ENCODE data around the gene ADH5. TPM values are rescaled to one million over a fixed set of nuclear protein-coding genes. Genes with fewer than 3 reads are reported as not detected.
"Not testable (repeated sequence)": the region's sequence is repeated elsewhere in the genome, so short reads cannot be mapped to it uniquely, and the experiment has no call there.

Gene ADH5
- total and polyA plus RNA-seq, 2 donors from 2014 or later = 139 to 270 TPM

DNA sequence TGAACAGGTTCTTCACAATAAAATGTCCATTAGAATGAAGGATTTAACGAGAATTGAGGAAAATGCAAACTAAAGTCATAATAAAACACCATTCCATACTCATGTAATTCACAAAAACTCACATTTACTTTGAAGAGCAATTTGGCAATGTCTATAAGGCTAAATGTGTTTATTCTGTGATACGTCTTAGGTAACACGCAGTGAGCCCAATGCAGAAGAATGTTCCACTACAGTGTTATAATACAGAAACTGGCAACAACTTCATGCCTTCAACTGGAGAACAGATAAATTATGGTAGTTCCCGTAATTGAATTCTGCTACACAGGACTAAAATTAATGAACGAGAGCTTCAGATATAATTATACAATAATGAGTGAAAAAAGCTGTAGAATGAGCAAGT is 17.4 kb downstream of the ADH5 start:
- H3K27ac ChIP-seq (ENCODE audit: low read depth in 2 of 2, low read length in 2 of 2) = no peak overlapping the region
- TF ChIP-seq, protein P1, sequence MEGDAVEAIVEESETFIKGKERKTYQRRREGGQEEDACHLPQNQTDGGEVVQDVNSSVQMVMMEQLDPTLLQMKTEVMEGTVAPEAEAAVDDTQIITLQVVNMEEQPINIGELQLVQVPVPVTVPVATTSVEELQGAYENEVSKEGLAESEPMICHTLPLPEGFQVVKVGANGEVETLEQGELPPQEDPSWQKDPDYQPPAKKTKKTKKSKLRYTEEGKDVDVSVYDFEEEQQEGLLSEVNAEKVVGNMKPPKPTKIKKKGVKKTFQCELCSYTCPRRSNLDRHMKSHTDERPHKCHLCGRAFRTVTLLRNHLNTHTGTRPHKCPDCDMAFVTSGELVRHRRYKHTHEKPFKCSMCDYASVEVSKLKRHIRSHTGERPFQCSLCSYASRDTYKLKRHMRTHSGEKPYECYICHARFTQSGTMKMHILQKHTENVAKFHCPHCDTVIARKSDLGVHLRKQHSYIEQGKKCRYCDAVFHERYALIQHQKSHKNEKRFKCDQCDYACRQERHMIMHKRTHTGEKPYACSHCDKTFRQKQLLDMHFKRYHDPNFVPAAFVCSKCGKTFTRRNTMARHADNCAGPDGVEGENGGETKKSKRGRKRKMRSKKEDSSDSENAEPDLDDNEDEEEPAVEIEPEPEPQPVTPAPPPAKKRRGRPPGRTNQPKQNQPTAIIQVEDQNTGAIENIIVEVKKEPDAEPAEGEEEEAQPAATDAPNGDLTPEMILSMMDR (IDR thresholded peaks at IDR 0.05; ENCODE audit: borderline replicate concordance, extremely low read depth, insufficient read depth) = no peak
- intact Hi-C loops (cut with DNase I) = no loop called here
- FAIRE-seq (no peak), DNase-seq (no peak)
- no peaks in the 10 kb centered on the region for H3K27me3 ChIP-seq (ENCODE audit: control insufficient read depth, insufficient read depth, low read length)
- H3K4me3 ChIP-seq (ENCODE audit: low read length in 3 of 3) = no peak overlapping the region
- peaks cover 8 to 36% (median 26%) of the 10 kb centered on the region in 3 donors for H3K36me3 ChIP-seq (ENCODE audit: control insufficient read depth in 2 of 3, insufficient read depth in 3 of 3, low read length in 3 of 3)
- H3K4me1 ChIP-seq (ENCODE audit: control insufficient read depth in 2 of 3, insufficient read depth in 2 of 3, low read depth in 1 of 3, low read length in 3 of 3) = no peaks in the 10 kb centered on the region
- no peaks in the 10 kb centered on the region for H3K9me3 ChIP-seq (ENCODE audit: control insufficient read depth in 2 of 3, insufficient read depth in 1 of 3, low read length in 3 of 3)
- H3K9ac ChIP-seq (ENCODE audit: low read length in 3 of 3) = no peak overlapping the region

DNA sequence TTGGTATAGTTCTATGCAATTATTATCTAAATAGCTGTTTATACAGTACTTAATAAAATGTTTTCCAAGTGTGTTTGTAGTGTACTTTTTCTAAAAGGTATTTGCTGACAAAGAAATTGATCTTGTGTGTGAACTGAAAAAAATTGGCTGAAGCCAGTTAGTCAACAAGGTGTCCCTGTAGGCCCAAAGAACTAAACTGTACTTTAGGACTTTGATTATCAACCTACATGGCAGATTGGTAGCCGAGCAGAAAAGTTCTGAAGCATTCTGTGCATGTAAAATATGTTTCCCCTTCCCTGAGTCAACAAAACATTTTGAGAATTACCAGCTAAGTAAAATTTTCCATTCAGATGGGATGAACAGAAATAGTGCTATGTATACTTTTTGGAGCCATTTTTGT is 21.0 kb downstream of the ADH5 start:
- Histone ChIP-seq H3K36me3 (ENCODE audit: control insufficient read depth in 2 of 3, insufficient read depth in 3 of 3, low read length in 3 of 3) (peaks cover 2 to 12% (median 9%) of the 10 kb centered on the region in 3 donors), H3K4me3 (ENCODE audit: low read length in 3 of 3) (no peak overlapping the region), H3K27ac (ENCODE audit: low read depth in 2 of 2, low read length in 2 of 2) (no peak overlapping the region), H3K4me1 (ENCODE audit: control insufficient read depth in 2 of 3, insufficient read depth in 2 of 3, low read depth in 1 of 3, low read length in 3 of 3) (no peaks in the 10 kb centered on the region), H3K27me3 (ENCODE audit: control insufficient read depth, insufficient read depth, low read length) (no peaks in the 10 kb centered on the region), H3K9me3 (ENCODE audit: control insufficient read depth in 2 of 3, insufficient read depth in 1 of 3, low read length in 3 of 3) (no peaks in the 10 kb centered on the region), H3K9ac (ENCODE audit: low read length in 3 of 3) (no peak overlapping the region)
- no peak for DNase-seq
- FAIRE-seq = no peak
- TF ChIP-seq, protein P1 (IDR thresholded peaks at IDR 0.05; ENCODE audit: borderline replicate concordance, extremely low read depth, insufficient read depth) = no peak
- intact Hi-C loops (cut with DNase I) = no loop called here

DNA sequence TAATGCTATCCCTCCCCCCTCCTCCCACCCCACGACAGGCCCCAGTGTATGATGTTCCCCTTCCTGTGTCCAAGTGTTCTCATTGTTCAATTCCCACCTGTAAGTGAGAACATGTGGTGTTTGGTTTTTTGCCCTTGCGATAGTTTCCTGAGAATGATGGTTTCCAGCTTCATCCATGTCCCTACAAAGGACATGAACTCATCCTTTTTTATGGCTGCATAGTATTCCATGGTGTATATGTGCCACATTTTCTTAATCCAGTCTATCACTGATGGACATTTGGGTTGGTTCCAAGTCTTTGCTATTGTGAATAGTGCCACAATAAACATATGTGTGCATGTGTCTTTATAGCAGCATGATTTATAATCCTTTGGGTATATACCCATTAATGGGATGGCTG is 23.1 kb downstream of the ADH5 start:
- H3K36me3 ChIP-seq (ENCODE audit: control insufficient read depth in 2 of 3, insufficient read depth in 3 of 3, low read length in 3 of 3); DNase-seq; H3K4me3 ChIP-seq (ENCODE audit: low read length in 3 of 3); H3K27me3 ChIP-seq (ENCODE audit: control insufficient read depth, insufficient read depth, low read length); FAIRE-seq; intact Hi-C loops (cut with DNase I); H3K9me3 ChIP-seq (ENCODE audit: control insufficient read depth in 2 of 3, insufficient read depth in 1 of 3, low read length in 3 of 3); H3K27ac ChIP-seq (ENCODE audit: low read depth in 2 of 2, low read length in 2 of 2); H3K9ac ChIP-seq (ENCODE audit: low read length in 3 of 3); H3K4me1 ChIP-seq (ENCODE audit: control insufficient read depth in 2 of 3, insufficient read depth in 2 of 3, low read depth in 1 of 3, low read length in 3 of 3): not testable (repeated sequence)

DNA sequence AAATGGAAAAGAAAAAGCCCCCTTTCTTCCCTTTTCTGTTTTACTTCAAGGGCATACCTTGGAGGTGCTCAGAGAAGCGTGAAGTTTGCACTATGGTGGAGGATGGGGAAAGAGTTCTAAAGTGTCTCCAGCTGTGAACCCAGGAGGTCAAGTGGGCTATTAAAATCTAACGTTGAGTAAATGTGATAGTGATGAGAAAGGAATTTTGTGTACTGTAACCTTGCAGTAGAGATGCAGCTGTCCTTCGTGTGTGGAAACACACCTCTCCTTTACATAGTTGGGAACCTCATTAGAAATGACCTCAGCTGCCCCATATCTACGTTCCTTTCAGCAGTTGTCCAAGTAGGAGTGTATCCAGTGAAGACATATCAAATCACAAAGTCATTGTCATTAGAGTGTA is 26.5 kb downstream of the ADH5 start:
- H3K27ac ChIP-seq (ENCODE audit: low read depth in 2 of 2, low read length in 2 of 2) = no peak overlapping the region
- FAIRE-seq = no peak
- DNase-seq = peak in 3 of 5 donors; percentile 46 to 84 (median 75)
- intact Hi-C loops (cut with DNase I) = no loop called here
- no peaks in the 10 kb centered on the region for H3K27me3 ChIP-seq (ENCODE audit: control insufficient read depth, insufficient read depth, low read length)
- peaks cover 6 to 9% (median 7%) of the 10 kb centered on the region in 3 donors for H3K36me3 ChIP-seq (ENCODE audit: control insufficient read depth in 2 of 3, insufficient read depth in 3 of 3, low read length in 3 of 3)
- no peaks in the 10 kb centered on the region for H3K9me3 ChIP-seq (ENCODE audit: control insufficient read depth in 2 of 3, insufficient read depth in 1 of 3, low read length in 3 of 3)
- TF ChIP-seq, protein P1 (IDR thresholded peaks at IDR 0.05; ENCODE audit: borderline replicate concordance, extremely low read depth, insufficient read depth) = no peak
- H3K4me3 ChIP-seq (ENCODE audit: low read length in 3 of 3) = no peak overlapping the region
- no peak overlapping the region for H3K9ac ChIP-seq (ENCODE audit: low read length in 3 of 3)
- peaks cover 0 to 3% (median 0%) of the 10 kb centered on the region in 3 donors for H3K4me1 ChIP-seq (ENCODE audit: control insufficient read depth in 2 of 3, insufficient read depth in 2 of 3, low read depth in 1 of 3, low read length in 3 of 3)

Data from kidney (tissue), 14 donors.